ENCODE measurements around the gene GAB2. TPM values are rescaled to one million over a fixed set of nuclear protein-coding genes. Genes with fewer than 3 reads are reported as not detected.
A peak's percentile ranks its signal among the peaks of the same experiment; 100 is the strongest.

Gene GAB2
- total and polyA plus RNA-seq, 2 of the 4 experiments (the other 2 are of a cell fraction) = 3.3 to 5.9 TPM

GRCh38 chr11:78432058-78432515 is 14.5 kb upstream of the GAB2 start:
- Histone ChIP-seq H2AFZ (replicated peaks; ENCODE audit: low read length, poor library complexity) (no peak overlapping the region), H3K4me3 (ENCODE audit: insufficient read depth, low read depth, low read length) (no peak overlapping the region), H2AK5ac (ENCODE audit: low read depth, low read length) (no peak overlapping the region), H4K20me1 (ENCODE audit: insufficient read depth, low read length) (no peaks in the 10 kb centered on the region), H4K5ac (ENCODE audit: low read depth, low read length) (no peak overlapping the region), H3K4ac (ENCODE audit: low read depth, low read length) (no peak overlapping the region), H2BK20ac (ENCODE audit: low read depth, low read length) (no peak overlapping the region), H3K23ac (ENCODE audit: low read depth, low read length) (no peak overlapping the region), H3K36me3 (ENCODE audit: control insufficient read depth, insufficient read depth, low read length) (peaks cover 2% of the 10 kb centered on the region; the same call in 1 of the 2 replicates), H2BK5ac (ENCODE audit: low read depth, low read length, poor library complexity, severe bottlenecking) (no peak overlapping the region), H3K18ac (ENCODE audit: low read depth, low read length) (no peak overlapping the region), H3K14ac (replicated peaks; ENCODE audit: low read depth, low read length) (no peak overlapping the region), H3K27ac (ENCODE audit: insufficient read depth, low read length) (no peak overlapping the region), H3K56ac (ENCODE audit: extremely low read depth, insufficient read depth, low read length) (no peak overlapping the region), H3K79me1 (ENCODE audit: low read depth in 1 of 2, low read length in 2 of 2) (no peaks in the 10 kb centered on the region), H2BK120ac (ENCODE audit: low read depth, low read length) (no peak overlapping the region), H4K8ac (ENCODE audit: low read depth in 2 of 2, low read length in 2 of 2) (no peak overlapping the region), H4K91ac (ENCODE audit: insufficient read depth, low read depth, low read length) (no peak overlapping the region), H3K9me1 (ENCODE audit: insufficient read depth, low read length) (no peaks in the 10 kb centered on the region), H2BK15ac (ENCODE audit: low read depth, low read length) (no peak overlapping the region; the same call in 2 of the 3 replicates), H3K27me3 (ENCODE audit: control insufficient read depth, insufficient read depth, low read length) (no peaks in the 10 kb centered on the region), H2AK9ac (replicated peaks; ENCODE audit: low read depth, low read length, poor library complexity) (no peak overlapping the region), H3K4me2 (ENCODE audit: low read depth, low read length) (no peak overlapping the region), H3K9ac (ENCODE audit: low read depth, low read length) (no peak overlapping the region), H3K4me1 (ENCODE audit: control insufficient read depth, insufficient read depth, low read length) (0 out of 2 replicates have a peak, but pooled peaks cover 2% of the 10 kb centered on the region), H3K9me3 (ENCODE audit: control insufficient read depth, insufficient read depth, low read length) (no peaks in the 10 kb centered on the region)
- ATAC-seq (ENCODE audit: low read depth) (peak; percentile 37; the same call in 1 of the 2 replicates), DNase-seq (no peak)
- WGBS, 2 experiments (ENCODE audit: extremely low coverage in 2 of 2, insufficient read length in 1 of 2) = no CpG with 5 or more reads among the region's 4 CpGs
- in situ Hi-C loops (cut with MboI; ENCODE audit: low sequenced_read_pairs) = no loop called here
- dilution Hi-C loops (cut with HindIII; ENCODE audit: low sequenced_read_pairs, unreplicated experiment) = no loop called here
- CTCF ChIA-PET = interaction anchor here (0.5 to 1.0 kb wide), 2 partner anchors 9 to 204 kb away, joined by 3 to 4 read pairs; no protein-coding TSS in a partner anchor
- no peak for TF ChIP-seq POLR2A (IDR thresholded peaks at IDR 0.05; ENCODE audit: low read depth, low read length)
- TF ChIP-seq RAD21 (IDR thresholded peaks at IDR 0.05; ENCODE audit: low read length) = no peak
- no peak for TF ChIP-seq BHLHE40 (IDR thresholded peaks at IDR 0.05; ENCODE audit: low read depth, low read length)
- no peak for TF ChIP-seq MAFK (IDR thresholded peaks at IDR 0.05; ENCODE audit: low read depth, low read length)
- TF ChIP-seq, protein P1, sequence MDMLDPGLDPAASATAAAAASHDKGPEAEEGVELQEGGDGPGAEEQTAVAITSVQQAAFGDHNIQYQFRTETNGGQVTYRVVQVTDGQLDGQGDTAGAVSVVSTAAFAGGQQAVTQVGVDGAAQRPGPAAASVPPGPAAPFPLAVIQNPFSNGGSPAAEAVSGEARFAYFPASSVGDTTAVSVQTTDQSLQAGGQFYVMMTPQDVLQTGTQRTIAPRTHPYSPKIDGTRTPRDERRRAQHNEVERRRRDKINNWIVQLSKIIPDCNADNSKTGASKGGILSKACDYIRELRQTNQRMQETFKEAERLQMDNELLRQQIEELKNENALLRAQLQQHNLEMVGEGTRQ (IDR thresholded peaks at IDR 0.05; ENCODE audit: low read depth, low read length) = no peak
- no peak for TF ChIP-seq ELK1 (IDR thresholded peaks at IDR 0.05; ENCODE audit: borderline replicate concordance, low read depth, low read length)
- no peak for TF ChIP-seq NFE2L2 (IDR thresholded peaks at IDR 0.05; ENCODE audit: low read depth, low read length)
- peak; percentile 40 for TF ChIP-seq CTCF (conservative IDR thresholded peaks at IDR 0.05; ENCODE audit: low read depth, low read length)
- TF ChIP-seq SMC3 (IDR thresholded peaks at IDR 0.05; ENCODE audit: low read depth, low read length) = peak; percentile 41
- intact Hi-C loops (cut with micrococcal nuclease) = loop anchor here (5.0 kb wide), 1 partner anchor 65 kb away; no protein-coding TSS in a partner anchor
- no TSS peak for BruUV-seq (replicated peaks)
- POLR2A ChIA-PET (ENCODE audit: unreplicated experiment) = interaction anchor here (0.7 kb wide), 1 partner anchor 328 kb away, joined by 17 read pairs; no protein-coding TSS in a partner anchor

All from IMR-90 (cell line).